GM18519 (cell line): ENCODE measurements around the gene PPP2R2B.

Source experiments
- ATAC-seq: cut with Tn5 transposase; IDR thresholded peaks from one replicate; pipeline ENCODE4 v1.9.1; 2021; ENCODE audit warnings: mild to moderate bottlenecking, moderate library complexity; ENCODE audit not compliant: unreplicated experiment, low FRiP score

Gene PPP2R2B

GRCh38 chr5:146889169-146889568, 10.6 kb upstream of the PPP2R2B start:
- ATAC-seq: no peak

GRCh38 chr5:146888351-146888978, 9.9 kb upstream of the PPP2R2B start:
- no peak for ATAC-seq

- no peak for ATAC-seq
Observed at GRCh38 chr5:146884066-146884626, 5.6 kb upstream of the PPP2R2B start.

GRCh38 chr5:146883511-146883910, 5.0 kb upstream of the PPP2R2B start:
- no peak for ATAC-seq

- ATAC-seq: no peak
Observed at GRCh38 chr5:146880966-146881365, 2.4 kb upstream of the PPP2R2B start.

GRCh38 chr5:146877783-146878475, 628 bp downstream of the PPP2R2B start:
- no peak for ATAC-seq

GRCh38 chr5:146877178-146877681, 1.3 kb downstream of the PPP2R2B start:
- no peak for ATAC-seq

- ATAC-seq: no peak
Observed at GRCh38 chr5:146873186-146873917, 5.2 kb downstream of the PPP2R2B start.

- ATAC-seq: no peak
Observed at GRCh38 chr5:146872188-146872587, 6.4 kb downstream of the PPP2R2B start.

- ATAC-seq: no peak
Observed at GRCh38 chr5:146867996-146868708, 10.4 kb downstream of the PPP2R2B start.

GRCh38 chr5:146866263-146866662, 12.3 kb downstream of the PPP2R2B start:
- ATAC-seq: no peak

- no peak for ATAC-seq
Observed at GRCh38 chr5:146862641-146863040, 15.9 kb downstream of the PPP2R2B start.

GRCh38 chr5:146860213-146860893, 18.2 kb downstream of the PPP2R2B start:
- no peak for ATAC-seq

GRCh38 chr5:146852089-146852488, 26.5 kb downstream of the PPP2R2B start:
- no peak for ATAC-seq

GRCh38 chr5:146851133-146851532, 27.4 kb downstream of the PPP2R2B start:
- ATAC-seq: no peak

- no peak for ATAC-seq
Observed at GRCh38 chr5:146849694-146850303, 28.8 kb downstream of the PPP2R2B start.

- ATAC-seq: no peak
Observed at GRCh38 chr5:146848133-146848532, 30.4 kb downstream of the PPP2R2B start.

GRCh38 chr5:146840016-146840415, 38.5 kb downstream of the PPP2R2B start:
- no peak for ATAC-seq

- ATAC-seq: no peak
Observed at GRCh38 chr5:146836226-146836842, 42.2 kb downstream of the PPP2R2B start.
